HEK293 (cell line): ENCODE data around the gene PRPF8.
A peak's percentile ranks its signal among the peaks of the same experiment; 100 is the strongest.

ENCODE experiments used
- CTCF ChIA-PET: fragments of 350-600 bp; formaldehyde crosslinking; extraction: SDS; loops from one replicate; lab custom pipeline; 2021; ENCODE audit warnings: antibody characterized with exemption; lab: Yijun Ruan, JAX
- POLR2A ChIA-PET: fragments of 300-600 bp; formaldehyde crosslinking; extraction: SDS; loops from one replicate; lab custom pipeline; 2020; ENCODE audit warnings: antibody characterized with exemption, inconsistent platforms; lab: Yijun Ruan, JAX
- H3K27ac ChIP-seq: fragments of 200-500 bp; sonication (Bioruptor generic); 2 replicates; pipeline ENCODE4 v1.5.1; 2014; ENCODE audit warnings: low read depth, low read length, control low read depth, inconsistent platforms; ENCODE audit errors: extremely low read depth
- H3K36me3 ChIP-seq, 2 experiments: fragments of 200-500 bp in 1 of 2; sonication (Bioruptor generic) in 1 of 2; 1 replicate in 1 of 2; 2 replicates in 1 of 2; pipeline ENCODE4 v1.5.1; 2014 to 2017; ENCODE audit warnings: inconsistent platforms in 2 of 2, low read length in 2 of 2; ENCODE audit not compliant: control insufficient read depth in 2 of 2, insufficient read depth in 1 of 2
- H3K4me1 ChIP-seq: fragments of 200-500 bp; sonication (Bioruptor generic); 2 replicates; pipeline ENCODE4 v1.5.1; 2014; ENCODE audit warnings: mild to moderate bottlenecking, low read length, inconsistent platforms; ENCODE audit not compliant: control insufficient read depth, insufficient read depth
- H3K4me3 ChIP-seq: 2 replicates; pipeline ENCODE4 v1.5.1; 2011; ENCODE audit warnings: low read depth, mild to moderate bottlenecking, control low read depth, low read length, moderate library complexity
- H3K9me3 ChIP-seq: fragments of 200-500 bp; sonication (Bioruptor generic); 2 replicates; pipeline ENCODE4 v1.5.1; 2014; ENCODE audit warnings: low read depth, low read length, inconsistent platforms; ENCODE audit not compliant: control insufficient read depth, insufficient read depth
- ATF2 ChIP-seq: fragments of 450-650 bp; formaldehyde crosslinking; IDR thresholded peaks from 2 replicates; pipeline ENCODE4 v1.5.1; 2016; ENCODE audit warnings: missing biosample characterization, missing genetic modification characterization, low read depth
- BCL11A ChIP-seq: fragments of 450-650 bp; formaldehyde crosslinking; IDR thresholded peaks from 2 replicates; pipeline ENCODE4 v1.5.1; 2016; ENCODE audit warnings: low read depth, missing biosample characterization, missing genetic modification characterization
- EGR2 ChIP-seq: fragments of 450-650 bp; formaldehyde crosslinking; IDR thresholded peaks from 2 replicates; pipeline ENCODE4 v1.5.1; 2016; ENCODE audit warnings: low read depth, missing biosample characterization, missing genetic modification characterization
- KLF10 ChIP-seq: fragments of 450-650 bp; IDR thresholded peaks from 2 replicates; pipeline ENCODE4 v1.5.1; 2018; ENCODE audit warnings: missing biosample characterization, mild to moderate bottlenecking, missing genetic modification characterization
- PRDM1 ChIP-seq: fragments of 450-650 bp; formaldehyde crosslinking; IDR thresholded peaks from 2 replicates; pipeline ENCODE4; 2016; ENCODE audit warnings: missing biosample characterization, missing genetic modification characterization
- SP3 ChIP-seq: fragments of 450-650 bp; formaldehyde crosslinking; IDR thresholded peaks from 2 replicates; pipeline ENCODE4 v1.5.1; 2016; ENCODE audit warnings: missing biosample characterization, missing genetic modification characterization
- TRIM28 ChIP-seq: IDR thresholded peaks from 2 replicates; pipeline ENCODE4 v1.6.1; 2011; ENCODE audit warnings: low read length, control low read depth, borderline replicate concordance
- YY1 ChIP-seq: fragments of 450-650 bp; formaldehyde crosslinking; IDR thresholded peaks from 2 replicates; pipeline ENCODE4 v1.5.1; 2018; ENCODE audit warnings: missing biosample characterization, missing genetic modification characterization
- ZBTB10 ChIP-seq: fragments of 450-650 bp; formaldehyde crosslinking; IDR thresholded peaks from 2 replicates; pipeline ENCODE4 v1.5.1; 2016; ENCODE audit warnings: missing biosample characterization, missing genetic modification characterization
- ZBTB11 ChIP-seq: fragments of 450-650 bp; formaldehyde crosslinking; conservative IDR thresholded peaks from 2 replicates; pipeline ENCODE4 v1.5.1; 2016; ENCODE audit warnings: low read depth, missing biosample characterization, missing genetic modification characterization
- ZFHX2 ChIP-seq: fragments of 450-650 bp; formaldehyde crosslinking; conservative IDR thresholded peaks from 2 replicates; pipeline ENCODE4 v1.5.1; 2016; ENCODE audit warnings: missing biosample characterization, missing genetic modification characterization
- ZNF132 ChIP-seq: fragments of 450-650 bp; formaldehyde crosslinking; IDR thresholded peaks from 2 replicates; pipeline ENCODE4 v1.5.1; 2017; ENCODE audit warnings: missing biosample characterization, missing genetic modification characterization, borderline replicate concordance
- ZNF138 ChIP-seq: fragments of 450-650 bp; formaldehyde crosslinking; IDR thresholded peaks from 2 replicates; pipeline ENCODE4 v1.5.1; 2016; ENCODE audit warnings: missing biosample characterization, missing genetic modification characterization, borderline replicate concordance
- ZNF16 ChIP-seq: fragments of 450-650 bp; formaldehyde crosslinking; IDR thresholded peaks from 2 replicates; pipeline ENCODE4 v1.5.1; 2016; ENCODE audit warnings: low read depth, missing biosample characterization, missing genetic modification characterization
- ZNF19 ChIP-seq: fragments of 450-650 bp; formaldehyde crosslinking; IDR thresholded peaks from 2 replicates; pipeline ENCODE4; 2016; ENCODE audit warnings: missing biosample characterization, missing genetic modification characterization, low read depth
- ZNF280D ChIP-seq: fragments of 450-650 bp; formaldehyde crosslinking; IDR thresholded peaks from 2 replicates; pipeline ENCODE4 v1.5.1; 2016; ENCODE audit warnings: missing biosample characterization, missing genetic modification characterization
- ZNF302 ChIP-seq: fragments of 450-650 bp; formaldehyde crosslinking; IDR thresholded peaks from 2 replicates; pipeline ENCODE4 v1.5.1; 2016; ENCODE audit warnings: missing biosample characterization, missing genetic modification characterization, low read depth
- ZNF501 ChIP-seq: fragments of 450-650 bp; formaldehyde crosslinking; IDR thresholded peaks from 2 replicates; pipeline ENCODE4 v1.5.1; 2016; ENCODE audit warnings: missing biosample characterization, missing genetic modification characterization
- ZNF600 ChIP-seq: fragments of 450-650 bp; formaldehyde crosslinking; IDR thresholded peaks from 2 replicates; pipeline ENCODE4 v1.5.1; 2016; ENCODE audit warnings: missing biosample characterization, missing genetic modification characterization
- ZNF654 ChIP-seq: fragments of 450-650 bp; formaldehyde crosslinking; IDR thresholded peaks from 2 replicates; pipeline ENCODE4 v1.5.1; 2016; ENCODE audit warnings: low read depth, missing biosample characterization, missing genetic modification characterization
- ZNF658 ChIP-seq: fragments of 450-650 bp; formaldehyde crosslinking; IDR thresholded peaks from 2 replicates; pipeline ENCODE4; 2016; ENCODE audit warnings: missing biosample characterization, missing genetic modification characterization
- TF ChIP-seq, protein P1 (sequence below): fragments of 450-650 bp; formaldehyde crosslinking; IDR thresholded peaks from 2 replicates; pipeline ENCODE4 v1.5.1; 2016; ENCODE audit warnings: missing biosample characterization, missing genetic modification characterization, borderline replicate concordance

Gene PRPF8

GRCh38 chr17:1627982-1628855, 56.4 kb downstream of the PRPF8 start, which contains the start of gene SLC43A2:
SLC43A2 (minus strand) TSS chr17:1628834; CDS start chr17:1627874, 960 bp downstream.
- Histone ChIP-seq H3K4me3 (peak within 1 kb of the TSS; percentile 66), H3K4me1 (no peaks in the 10 kb centered on the region; the same call in 1 of the 2 replicates), H3K9me3 (no peaks in the 10 kb centered on the region), H3K27ac (peak within 1 kb of the TSS; percentile 84; the same call in 1 of the 2 replicates), H3K36me3 (no peaks in the 10 kb centered on the region)
- ChIA-PET POLR2A (interaction anchor here (0.6 to 3.2 kb wide), 15 partner anchors 11 to 369 kb away, joined by 3 to 20 read pairs (median 4); partner anchors contain the start of genes INPP5K, PITPNA and RILP), CTCF (interaction anchor here (0.6 to 2.8 kb wide), 8 partner anchors 9 to 56 kb away, joined by 3 to 44 read pairs (median 4); partner anchors contain the start of gene SCARF1)
- TF ChIP-seq ZNF654 (tag by site-specific recombination) (no peak), KLF10 (tag by site-specific recombination) (no peak), ZNF280D (no peak), ZNF302 (tag by site-specific recombination) (no peak), ZNF501 (tag by site-specific recombination) (peak; percentile 88; the same call in 1 of the 2 replicates), ZNF19 (no peak), EGR2 (tag by site-specific recombination) (peak; percentile 91), PRDM1 (tag by site-specific recombination) (no peak), ZFHX2 (peak; percentile 94), ZNF16 (tag by site-specific recombination) (no peak), TRIM28 (no peak), ZNF658 (no peak), SP3 (tag by site-specific recombination) (peak; percentile 55), YY1 (no peak; the same call in 1 of the 2 replicates), ZNF600 (tag by site-specific recombination) (peak; percentile 84; the same call in 1 of the 2 replicates), ZNF132 (no peak), ATF2 (tag by site-specific recombination) (no peak), ZNF138 (no peak), ZBTB10 (peak; percentile 97), ZBTB11 (tag by site-specific recombination) (0 out of 2 replicates have a peak, but pooled peaks have one; percentile 33), BCL11A (tag by site-specific recombination) (peak; percentile 54; the same call in 1 of the 2 replicates)
- TF ChIP-seq, protein P1, sequence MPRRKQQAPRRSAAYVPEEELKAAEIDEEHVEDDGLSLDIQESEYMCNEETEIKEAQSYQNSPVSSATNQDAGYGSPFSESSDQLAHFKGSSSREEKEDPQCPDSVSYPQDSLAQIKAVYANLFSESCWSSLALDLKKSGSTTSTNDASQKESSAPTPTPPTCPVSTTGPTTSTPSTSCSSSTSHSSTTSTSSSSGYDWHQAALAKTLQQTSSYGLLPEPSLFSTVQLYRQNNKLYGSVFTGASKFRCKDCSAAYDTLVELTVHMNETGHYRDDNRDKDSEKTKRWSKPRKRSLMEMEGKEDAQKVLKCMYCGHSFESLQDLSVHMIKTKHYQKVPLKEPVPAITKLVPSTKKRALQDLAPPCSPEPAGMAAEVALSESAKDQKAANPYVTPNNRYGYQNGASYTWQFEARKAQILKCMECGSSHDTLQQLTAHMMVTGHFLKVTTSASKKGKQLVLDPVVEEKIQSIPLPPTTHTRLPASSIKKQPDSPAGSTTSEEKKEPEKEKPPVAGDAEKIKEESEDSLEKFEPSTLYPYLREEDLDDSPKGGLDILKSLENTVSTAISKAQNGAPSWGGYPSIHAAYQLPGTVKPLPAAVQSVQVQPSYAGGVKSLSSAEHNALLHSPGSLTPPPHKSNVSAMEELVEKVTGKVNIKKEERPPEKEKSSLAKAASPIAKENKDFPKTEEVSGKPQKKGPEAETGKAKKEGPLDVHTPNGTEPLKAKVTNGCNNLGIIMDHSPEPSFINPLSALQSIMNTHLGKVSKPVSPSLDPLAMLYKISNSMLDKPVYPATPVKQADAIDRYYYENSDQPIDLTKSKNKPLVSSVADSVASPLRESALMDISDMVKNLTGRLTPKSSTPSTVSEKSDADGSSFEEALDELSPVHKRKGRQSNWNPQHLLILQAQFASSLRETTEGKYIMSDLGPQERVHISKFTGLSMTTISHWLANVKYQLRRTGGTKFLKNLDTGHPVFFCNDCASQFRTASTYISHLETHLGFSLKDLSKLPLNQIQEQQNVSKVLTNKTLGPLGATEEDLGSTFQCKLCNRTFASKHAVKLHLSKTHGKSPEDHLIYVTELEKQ (tag by site-specific recombination), result no peak
